ENCODE measurements around the gene ASB18.
A peak's percentile ranks its signal among the peaks of the same experiment; 100 is the strongest.

Gene ASB18

GRCh38 chr2:236200378-236200777, 63.8 kb downstream of the ASB18 start:
- DNase-seq, result no peak

DNA sequence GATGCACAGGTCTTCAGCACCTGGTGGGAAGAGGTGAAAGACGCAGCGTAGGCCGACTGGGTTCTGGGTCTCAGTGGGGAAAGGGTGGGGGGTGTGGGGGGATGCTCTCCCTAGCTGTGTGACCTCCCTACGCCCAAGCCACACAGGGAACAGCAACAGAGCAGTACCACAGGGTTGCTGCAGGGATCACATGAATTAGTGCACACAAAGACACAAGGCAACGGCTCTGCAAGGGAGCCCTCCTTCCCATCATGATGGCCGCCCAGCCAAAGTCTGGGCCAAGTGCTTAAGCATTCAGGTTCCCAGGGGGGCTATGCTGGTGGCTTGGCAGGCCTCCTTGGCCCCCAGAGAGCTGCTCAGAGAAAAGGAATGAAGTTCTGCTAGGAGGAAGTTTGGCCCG, 67.8 kb downstream of the ASB18 start:
- DNase-seq, result no peak

DNA sequence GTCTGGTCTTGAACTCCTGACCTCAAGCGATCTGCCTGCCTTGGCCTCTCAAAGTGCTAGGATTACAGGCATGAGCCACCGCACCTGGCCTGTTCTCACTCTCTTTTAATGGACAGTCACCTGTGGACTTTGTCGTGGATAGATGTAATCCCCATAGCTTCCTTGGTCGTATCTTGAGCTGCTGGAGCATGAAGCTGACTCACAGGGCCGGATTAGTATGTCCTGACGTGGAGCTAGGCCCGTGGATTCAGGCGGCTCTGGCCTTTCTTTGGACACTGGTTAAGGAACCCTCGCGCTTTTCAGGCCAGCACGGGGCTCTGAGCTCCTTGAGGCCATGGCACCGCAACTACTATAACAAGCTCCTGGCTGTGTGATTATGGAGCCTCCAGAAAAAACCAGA, 68.5 kb downstream of the ASB18 start:
- DNase-seq, result no peak

DNA sequence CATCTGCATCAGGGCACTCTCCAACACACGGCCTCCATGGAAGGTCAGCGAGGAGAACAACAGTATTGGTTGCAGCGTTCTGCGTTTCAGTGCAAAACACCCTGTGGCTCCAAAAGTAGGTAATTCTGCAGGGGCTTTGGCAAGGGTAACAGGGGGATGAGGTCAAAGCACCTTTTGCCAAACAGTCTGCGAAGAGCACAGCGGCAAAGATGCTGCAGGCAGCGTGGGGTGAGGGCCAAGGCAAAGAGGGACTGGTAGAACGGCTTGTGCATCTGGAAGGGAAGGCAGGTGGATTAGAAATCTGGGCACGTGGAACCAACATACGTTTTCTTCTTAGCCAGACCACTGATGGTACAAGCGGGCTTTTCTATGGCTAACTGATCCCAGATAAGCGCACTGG, 69.4 kb downstream of the ASB18 start:
- no peak for DNase-seq

GRCh38 chr2:236193026-236193425, 71.2 kb downstream of the ASB18 start:
- no peak for DNase-seq

DNA sequence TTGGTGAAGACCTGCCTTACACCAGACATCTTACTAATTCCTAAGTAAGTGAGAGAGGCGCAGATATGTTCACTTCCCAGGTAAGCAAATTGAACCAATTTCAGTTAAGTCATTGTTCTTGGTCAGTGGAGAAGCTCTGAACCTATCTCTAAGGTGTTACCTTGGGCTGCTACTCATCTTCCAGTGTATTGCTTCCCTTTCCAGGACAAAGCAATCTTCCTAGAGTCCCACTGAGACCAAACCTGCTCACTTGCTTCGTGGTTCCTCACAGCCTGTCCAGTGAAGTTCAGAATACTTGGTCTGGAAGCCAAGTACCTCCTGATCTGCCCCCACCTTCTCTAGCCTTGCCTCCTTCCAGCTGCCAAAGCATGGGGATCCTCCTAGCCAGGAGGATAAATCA, 73.5 kb downstream of the ASB18 start:
- no peak for DNase-seq

GRCh38 chr2:236184701-236185100, 79.5 kb downstream of the ASB18 start:
- DNase-seq, result no peak

- DNase-seq, result peak; percentile 14
These were observed 83.3 kb downstream of the ASB18 start for GRCh38 chr2:236180831-236181453.

DNA sequence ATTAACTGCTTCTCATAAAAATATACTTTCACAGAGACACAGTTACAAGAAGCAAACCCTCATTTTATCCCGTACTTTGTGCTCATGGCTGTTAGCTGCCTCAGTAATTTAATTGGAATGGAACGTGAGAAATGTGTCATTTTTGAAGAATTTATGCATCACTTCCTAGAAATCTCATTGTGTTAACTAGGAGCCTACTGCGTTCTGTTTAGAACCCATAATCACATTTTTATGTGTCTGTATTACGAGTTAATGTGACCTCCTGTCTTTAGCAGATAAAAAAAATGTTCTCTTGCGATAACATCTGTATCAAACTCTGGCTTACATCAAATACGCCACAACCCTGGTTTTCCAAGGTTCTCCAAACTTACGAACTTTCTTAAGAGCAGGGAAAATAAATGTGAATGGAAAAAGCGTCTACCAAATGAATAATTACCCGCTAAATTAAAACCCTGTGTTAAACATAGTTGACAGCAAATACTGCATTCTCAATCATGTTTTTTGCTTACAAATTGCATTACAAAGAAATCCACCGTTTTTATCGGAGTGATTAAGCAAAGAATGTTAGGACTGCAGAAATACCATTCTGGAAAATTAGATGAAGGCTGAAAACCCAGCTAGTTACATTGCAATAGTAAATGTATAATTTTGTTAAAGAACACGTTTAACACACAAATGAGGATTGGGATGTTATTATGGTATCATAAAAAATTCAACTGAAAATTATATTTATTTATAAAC, 84.0 kb downstream of the ASB18 start:
- no peak for DNase-seq

DNA sequence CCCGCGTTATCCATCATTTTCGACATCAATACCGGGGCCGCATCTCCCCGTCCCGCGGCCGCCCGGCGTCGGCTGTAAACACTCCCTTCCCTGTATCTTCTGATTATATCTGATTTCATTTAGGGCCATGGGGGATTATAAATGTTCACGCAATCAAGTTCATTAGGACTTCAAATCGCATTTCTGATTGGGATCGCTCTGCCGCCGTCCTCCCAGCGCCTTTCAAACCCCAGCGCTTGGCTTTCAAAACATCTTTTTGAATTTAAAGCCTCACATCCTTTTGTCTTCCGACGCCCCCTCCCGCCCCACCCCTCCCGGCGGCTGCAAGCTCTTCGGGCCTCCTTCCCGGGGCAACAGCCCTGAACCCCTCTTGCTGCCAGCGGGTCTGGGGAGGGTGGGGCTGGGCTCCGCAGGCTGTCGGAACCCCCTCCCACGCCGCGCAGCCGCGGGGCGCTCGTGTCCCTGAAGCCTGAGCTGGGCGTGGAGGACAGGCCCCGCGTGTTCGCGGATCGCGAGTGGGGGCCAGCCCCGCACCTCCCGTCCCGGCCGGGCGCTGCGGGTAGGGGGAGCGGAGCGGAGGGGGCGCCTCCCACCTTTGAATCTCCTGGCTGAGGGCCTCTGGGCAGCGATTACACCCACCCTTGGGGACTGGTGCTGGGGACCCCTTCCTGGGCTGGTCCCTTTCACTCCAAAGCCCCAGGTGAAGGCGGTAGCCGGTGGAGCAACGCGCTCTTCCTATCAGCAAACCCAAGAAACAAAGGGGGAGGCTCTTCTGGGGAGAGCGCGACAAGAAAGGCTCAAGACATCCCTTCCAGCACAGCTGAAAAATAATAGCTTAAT, 84.8 kb downstream of the ASB18 start:
- no peak for DNase-seq

GRCh38 chr2:236178890-236179235, 85.3 kb downstream of the ASB18 start:
- no peak for DNase-seq

DNA sequence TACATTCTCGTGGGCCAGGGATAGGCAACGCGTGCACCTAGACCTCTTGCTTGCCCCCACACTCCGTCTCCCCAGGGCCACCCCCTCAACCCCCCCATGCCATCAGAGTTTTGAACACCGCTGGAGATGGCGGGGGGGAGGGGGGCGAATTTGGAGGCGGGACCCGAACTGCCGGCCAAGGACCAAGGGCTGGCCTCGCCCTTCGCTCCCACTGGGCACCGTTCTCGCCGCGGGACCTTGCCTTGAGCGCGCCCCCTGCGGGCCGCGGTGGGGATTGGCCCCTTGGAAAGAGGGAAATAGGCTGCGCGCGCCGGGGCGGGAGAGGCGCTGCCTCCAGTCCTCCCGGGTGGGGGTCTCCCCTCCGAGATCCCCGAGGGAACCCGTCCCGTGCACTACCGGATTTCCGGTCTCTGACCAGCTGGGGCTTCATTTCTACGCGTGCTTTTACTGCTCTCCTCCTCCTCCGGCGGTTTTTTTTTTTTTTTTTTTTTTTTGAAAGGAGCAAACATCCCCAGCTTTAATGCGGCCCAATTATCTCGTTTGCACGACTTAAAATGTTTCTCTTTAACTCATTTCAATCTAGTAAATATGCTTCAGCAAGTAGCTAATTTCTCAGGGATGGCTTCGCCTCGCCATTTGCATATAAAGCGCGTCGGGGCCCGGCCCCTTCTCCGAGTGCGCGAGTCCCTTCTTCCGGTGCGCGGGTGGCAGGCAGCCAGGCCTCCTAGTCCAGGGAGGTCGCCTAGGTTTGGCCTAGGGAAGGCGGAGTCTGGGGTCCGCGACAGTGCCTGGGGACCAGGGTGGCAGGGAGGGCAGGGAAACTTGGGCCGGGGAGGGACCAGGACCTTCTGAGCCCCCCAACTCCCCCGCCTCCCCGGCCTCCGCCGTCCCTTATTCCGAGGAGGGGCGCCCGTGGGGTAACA, 86.0 kb downstream of the ASB18 start:
- DNase-seq, result no peak

DNA sequence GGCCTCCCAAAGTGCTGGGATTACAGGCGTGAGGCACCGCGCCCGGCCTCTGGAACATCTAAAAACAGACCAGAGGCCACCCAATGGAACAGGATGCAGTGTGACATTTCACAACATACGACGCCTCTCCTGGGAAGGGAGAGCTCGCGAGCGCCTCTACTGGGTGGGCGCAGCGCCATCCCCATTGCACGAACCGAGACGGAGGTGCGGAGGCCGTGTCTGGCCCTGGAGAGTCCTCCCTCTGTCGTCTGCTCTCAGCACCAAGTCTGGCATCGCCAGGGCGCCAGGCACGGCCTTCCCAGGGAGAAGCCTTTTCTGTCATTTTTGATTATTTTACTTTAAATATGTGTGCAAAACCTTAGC, 86.6 kb downstream of the ASB18 start:
- DNase-seq, result no peak

GRCh38 chr2:236176951-236177350, 87.3 kb downstream of the ASB18 start:
- no peak for DNase-seq

- DNase-seq, result no peak
These were observed 87.8 kb downstream of the ASB18 start for GRCh38 chr2:236176417-236176816.

DNA sequence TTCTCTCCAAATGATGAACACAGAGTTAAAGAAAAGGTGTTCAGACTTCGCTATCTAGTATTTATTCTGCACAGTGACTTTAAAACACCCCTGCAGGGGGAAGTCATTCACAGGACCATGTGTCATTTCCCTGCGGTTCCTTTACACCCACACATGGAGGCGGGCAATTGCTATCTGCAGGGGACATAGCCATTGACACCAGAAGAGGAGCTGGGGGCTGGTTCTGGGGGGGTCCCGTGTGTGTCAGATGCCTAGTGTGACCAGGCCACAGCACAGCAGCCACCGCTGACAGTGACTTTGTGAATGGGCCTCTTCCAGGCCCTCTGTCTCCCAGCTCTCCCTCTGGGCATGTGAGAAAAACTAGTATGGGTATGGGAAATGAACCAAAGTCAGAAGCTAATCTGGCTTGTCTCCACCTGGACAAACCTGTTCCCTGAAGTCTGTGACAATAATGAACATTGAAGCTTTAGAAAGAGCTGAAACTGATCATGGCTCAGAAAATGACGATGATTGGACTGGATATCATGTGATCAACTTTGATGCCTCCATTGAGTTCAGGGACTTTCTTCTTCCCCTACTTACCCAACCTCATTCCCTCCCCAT, 88.6 kb downstream of the ASB18 start:
- no peak for DNase-seq

GRCh38 chr2:236173729-236174607, 90.2 kb downstream of the ASB18 start:
- DNase-seq, result no peak

DNA sequence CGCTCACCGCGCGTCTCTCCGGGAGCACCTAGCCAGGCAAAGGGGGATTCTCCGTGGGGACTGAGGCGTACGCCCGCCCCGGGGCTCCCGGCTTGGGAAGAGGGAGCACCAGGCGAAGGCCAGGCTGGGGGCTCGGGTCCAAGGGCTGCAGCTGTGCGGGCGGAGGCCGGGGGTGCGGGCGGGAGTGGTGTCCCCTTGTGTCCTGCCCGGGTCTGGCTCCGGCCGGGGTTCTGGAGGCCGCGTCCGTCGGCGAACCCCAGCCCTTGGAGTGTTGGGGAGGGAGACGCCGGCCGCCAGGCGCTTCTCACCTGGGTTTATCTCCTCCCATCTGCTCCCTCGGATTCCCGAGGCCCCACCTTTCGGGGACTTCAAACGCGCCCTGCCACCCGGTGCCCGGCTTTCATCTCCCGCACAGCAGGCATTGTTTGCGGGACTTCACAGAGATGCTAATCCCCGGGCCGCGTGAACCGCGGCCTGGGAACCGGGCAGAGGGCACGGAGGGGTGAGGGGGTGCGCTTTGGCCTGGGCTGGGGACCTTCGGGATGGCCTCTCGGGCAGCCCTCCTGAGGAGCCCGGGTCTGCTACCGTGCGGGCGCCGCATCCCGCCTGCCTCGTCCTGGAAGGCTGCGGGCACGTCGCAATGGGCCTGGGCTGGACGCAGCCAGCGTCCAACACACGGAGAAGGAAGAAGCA, 91.0 kb downstream of the ASB18 start:
- no peak for DNase-seq

- DNase-seq, result no peak
These were observed 91.8 kb downstream of the ASB18 start for GRCh38 chr2:236172255-236173035.

DNA sequence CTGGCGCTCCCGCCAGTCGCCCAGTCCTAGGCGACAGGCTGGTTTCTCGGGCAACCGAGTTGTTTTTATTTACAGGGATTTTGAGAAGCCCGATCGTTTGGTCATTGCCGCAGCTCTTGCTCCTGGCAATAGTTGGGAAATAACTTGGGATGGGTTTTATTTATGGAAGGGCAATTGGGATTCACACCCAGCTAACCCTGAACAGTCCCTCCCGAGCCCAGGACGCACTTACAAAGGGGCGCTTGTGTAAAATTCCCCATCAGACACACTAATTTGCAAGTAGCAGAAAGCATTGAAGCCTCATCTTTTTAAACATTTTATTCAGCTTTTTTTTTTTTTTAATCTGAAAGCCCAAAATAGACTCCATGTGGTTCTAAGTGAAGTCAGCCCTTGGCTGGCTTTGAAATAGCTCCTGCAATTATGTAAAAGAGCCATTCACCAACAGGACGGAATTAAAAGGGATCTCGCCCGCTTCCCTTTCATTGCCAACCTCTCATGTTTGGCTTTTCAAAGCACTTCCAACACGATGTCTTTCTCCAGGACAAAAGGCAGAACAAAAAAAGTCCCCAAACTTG, 92.4 kb downstream of the ASB18 start:
- DNase-seq, result no peak

Measured in NK-92 treated with Interleukin-12 subunit alpha and Interleukin-12 subunit beta, amount 100 ng/mL, for 24 hours (cell line).